ENCODE measurements around the gene F11R. TPM values are rescaled to one million over a fixed set of nuclear protein-coding genes. Genes with fewer than 3 reads are reported as not detected.
A peak's percentile ranks its signal among the peaks of the same experiment; 100 is the strongest.

F11R gene
- total and polyA plus RNA-seq, 10 of the 15 experiments (the other 5 are each of a cell fraction or from before 2014, with no cell fraction given), result 15.3 to 80.9 (median 24.3) TPM

GRCh38 chr1:161031874-161032273, 10.9 kb upstream of the F11R start:
- intact Hi-C loops (cut with micrococcal nuclease; ENCODE audit: unreplicated experiment) (no loop called here), in situ Hi-C loops (cut with MboI) (no loop called here)
- Histone ChIP-seq H3K79me2 (ENCODE audit: control insufficient read depth, insufficient read depth, low read length) (no peaks in the 10 kb centered on the region), H3K4me1 (ENCODE audit: control insufficient read depth, insufficient read depth, low read length) (no peaks in the 10 kb centered on the region), H2AFZ (ENCODE audit: control insufficient read depth, low read depth, low read length) (no peak overlapping the region), H3K4me2 (ENCODE audit: control insufficient read depth, insufficient read depth) (no peak overlapping the region), H3K27ac (ENCODE audit: control insufficient read depth, insufficient read depth) (no peak overlapping the region), H3K36me3 (ENCODE audit: control insufficient read depth in 2 of 2, insufficient read depth in 2 of 2, low read length in 1 of 2) (no peaks in the 10 kb centered on the region), H3K9me3 (replicated peaks; ENCODE audit: control insufficient read depth, insufficient read depth, low read length) (peaks cover 10% of the 10 kb centered on the region; the same call in 2 of the 3 replicates), H3K4me3 (no peak overlapping the region), H4K20me1 (ENCODE audit: control insufficient read depth, insufficient read depth) (no peaks in the 10 kb centered on the region), H3K9ac (ENCODE audit: control insufficient read depth, insufficient read depth, low read length) (no peak overlapping the region), H3K27me3 (replicated peaks in 1 of 2; ENCODE audit: control insufficient read depth in 2 of 2, insufficient read depth in 2 of 2, low read length in 1 of 2) (no peaks in the 10 kb centered on the region)
- FAIRE-seq (peak; percentile 35), ATAC-seq (no peak), DNase-seq (ENCODE audit: low read depth, low spot score) (no peak)
- ChIA-PET SMC1A (ENCODE audit: uncharacterized antibody, unreplicated experiment) (interaction anchor here (0.9 to 2.2 kb wide), 4 partner anchors 8 to 18 kb away, joined by 3 to 8 read pairs (median 4); partner anchors contain the start of gene F11R), CTCF (interaction anchor here (1.0 to 4.5 kb wide), 4 partner anchors 10 to 34 kb away, joined by 3 to 21 read pairs (median 5); no protein-coding TSS in a partner anchor), RAD21 (ENCODE audit: unreplicated experiment) (interaction anchor here (1.4 kb wide), 1 partner anchor 11 kb away, joined by 4 read pairs; the partner anchor contains the start of gene F11R), POLR2A (interaction anchor here (0.5 to 2.0 kb wide), 6 partner anchors 9 to 28 kb away, joined by 3 to 8 read pairs (median 6); partner anchors contain the start of gene F11R)
- 47% methylated on average over 2 of the region's 2 CpGs for WGBS (ENCODE audit: insufficient coverage, insufficient replicate concordance, low lambda C conversion rate, missing lambda C conversion rate)
- no TSS peak for BruUV-seq (replicated peaks)
- TF ChIP-seq NR2C2 (IDR thresholded peaks at IDR 0.05; ENCODE audit: borderline replicate concordance, control insufficient read depth, insufficient read length, low read depth) (no peak), HDAC2 (IDR thresholded peaks at IDR 0.05) (no peak), RFX5 (IDR thresholded peaks at IDR 0.05; ENCODE audit: low read depth, low read length) (no peak), TCF12 (IDR thresholded peaks at IDR 0.05; ENCODE audit: low read depth, low read length) (no peak), ZBTB11 (CRISPR knock-in tag; IDR thresholded peaks at IDR 0.05) (no peak), TBL1XR1 (IDR thresholded peaks at IDR 0.05; ENCODE audit: low read depth, low read length) (no peak), POLR2A (IDR thresholded peaks at IDR 0.05; ENCODE audit: low read depth, low read length) (no peak), PAX8 (IDR thresholded peaks at IDR 0.05) (no peak), ZNF592 (IDR thresholded peaks at IDR 0.05) (no peak), NFYB (IDR thresholded peaks at IDR 0.05; ENCODE audit: insufficient read depth, low read depth, low read length) (no peak), MYC (IDR thresholded peaks at IDR 0.05; ENCODE audit: insufficient read depth, insufficient read length, insufficient replicate concordance, low read length, severe bottlenecking) (no peak), PBX3 (IDR thresholded peaks at IDR 0.05; ENCODE audit: insufficient replicate concordance, low read depth, low read length) (no peak), EP300 (IDR thresholded peaks at IDR 0.05; ENCODE audit: borderline replicate concordance in 1 of 2, control insufficient read depth in 1 of 2, low read depth in 2 of 2, low read length in 2 of 2) (no peak), ASH2L (IDR thresholded peaks at IDR 0.05; ENCODE audit: borderline replicate concordance, low read depth) (no peak), MAX (IDR thresholded peaks at IDR 0.05; ENCODE audit: low read depth, low read length) (no peak)

Measured in GM12878 (cell line).